ENCODE measurements around the gene SLC12A3. TPM values are rescaled to one million over a fixed set of nuclear protein-coding genes. Genes with fewer than 3 reads are reported as not detected.

Gene SLC12A3
- polyA plus RNA-seq, 3 donors, result 0.03 TPM; not detected in 2

- no CpG with 5 or more reads among the region's 3 CpGs for WGBS (ENCODE audit: insufficient coverage)
- H3K9me3 ChIP-seq (replicated peaks in 1 of 2; ENCODE audit: control insufficient read depth in 1 of 2, insufficient read depth in 1 of 2, low read length in 2 of 2), result no peaks in the 10 kb centered on the region
- Mint-ChIP-seq H3K4me3 (no peak overlapping the region), H3K27me3 (ENCODE audit: low read depth in 3 of 3) (no peaks in the 10 kb centered on the region), H3K36me3 (peaks cover 74 to 84% of the 10 kb centered on the region in 2 donors), H3K4me1 (no peaks in the 10 kb centered on the region), H3K27ac (no peak overlapping the region), H3K9me3 (no peaks in the 10 kb centered on the region)
- H3K9ac ChIP-seq (ENCODE audit: insufficient read depth, low read length, poor library complexity, severe bottlenecking), result no peak overlapping the region
- no peaks in the 10 kb centered on the region for H3K79me2 ChIP-seq (ENCODE audit: insufficient read depth, low read length)
- no peak overlapping the region for H2AFZ ChIP-seq (ENCODE audit: insufficient read depth, low read depth, low read length, poor library complexity, severe bottlenecking)
- H3K4me1 ChIP-seq (ENCODE audit: control insufficient read depth in 1 of 2, insufficient read depth in 2 of 2, low read length in 2 of 2), result no peaks in the 10 kb centered on the region
- no peak overlapping the region for H3K4me3 ChIP-seq (replicated peaks in 1 of 3; ENCODE audit: low read depth in 2 of 3, low read length in 3 of 3)
- no peak for DNase-seq
- H3K27me3 ChIP-seq (ENCODE audit: control insufficient read depth in 2 of 2, insufficient read depth in 2 of 2, low read length in 2 of 2), result no peaks in the 10 kb centered on the region
- H3K27ac ChIP-seq (ENCODE audit: low read depth in 1 of 2, low read length in 2 of 2), result no peak overlapping the region
- no peaks in the 10 kb centered on the region for H4K20me1 ChIP-seq (ENCODE audit: insufficient read depth, low read length)
- intact Hi-C loops (cut with micrococcal nuclease), result no loop called here
- H3K36me3 ChIP-seq (replicated peaks in 1 of 2; ENCODE audit: control insufficient read depth in 1 of 2, insufficient read depth in 2 of 2, low read length in 2 of 2), result peaks cover 68 to 95% of the 10 kb centered on the region in 2 donors
- no peak for TF ChIP-seq CTCF (IDR thresholded peaks at IDR 0.05)
- H3K4me2 ChIP-seq (replicated peaks; ENCODE audit: extremely low read depth, low read length, poor library complexity, severe bottlenecking), result no peak overlapping the region
Measured at GRCh38 chr16:56824804-56825203, 40.2 kb upstream of the SLC12A3 start.

DNA sequence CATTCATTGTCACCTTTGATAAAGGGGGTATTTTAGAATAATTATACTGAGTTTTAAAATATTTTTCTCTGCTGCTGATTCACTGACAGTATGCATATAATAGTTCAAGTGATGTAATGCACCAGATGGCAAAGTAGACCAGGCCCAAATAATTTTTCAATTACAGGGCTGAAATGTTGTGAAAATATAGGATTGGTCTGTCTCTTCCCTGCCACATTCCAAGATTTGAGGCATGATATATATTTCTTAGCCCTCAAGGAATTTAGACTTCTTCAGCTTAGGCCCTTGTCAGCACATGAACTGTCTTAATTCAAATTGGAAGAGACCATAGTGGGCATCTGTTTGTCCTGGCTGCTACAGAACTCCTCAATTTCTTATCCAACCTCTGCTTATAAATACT is 39.2 kb upstream of the SLC12A3 start:
- peaks cover 69 to 95% of the 10 kb centered on the region in 2 donors for H3K36me3 ChIP-seq (replicated peaks in 1 of 2; ENCODE audit: control insufficient read depth in 1 of 2, insufficient read depth in 2 of 2, low read length in 2 of 2)
- H3K79me2 ChIP-seq (ENCODE audit: insufficient read depth, low read length), result no peaks in the 10 kb centered on the region
- H4K20me1 ChIP-seq (ENCODE audit: insufficient read depth, low read length), result no peaks in the 10 kb centered on the region
- Mint-ChIP-seq H3K27me3 (ENCODE audit: low read depth in 3 of 3) (no peaks in the 10 kb centered on the region), H3K4me3 (no peak overlapping the region), H3K9me3 (no peaks in the 10 kb centered on the region), H3K27ac (no peak overlapping the region), H3K36me3 (peaks cover 73 to 85% of the 10 kb centered on the region in 2 donors), H3K4me1 (no peaks in the 10 kb centered on the region)
- H3K9ac ChIP-seq (ENCODE audit: insufficient read depth, low read length, poor library complexity, severe bottlenecking), result no peak overlapping the region
- intact Hi-C loops (cut with micrococcal nuclease), result no loop called here
- H3K4me3 ChIP-seq (replicated peaks in 1 of 3; ENCODE audit: low read depth in 2 of 3, low read length in 3 of 3), result no peak overlapping the region
- no peaks in the 10 kb centered on the region for H3K9me3 ChIP-seq (replicated peaks in 1 of 2; ENCODE audit: control insufficient read depth in 1 of 2, insufficient read depth in 1 of 2, low read length in 2 of 2)
- H3K27ac ChIP-seq (ENCODE audit: low read depth in 1 of 2, low read length in 2 of 2), result no peak overlapping the region
- no peak overlapping the region for H3K4me2 ChIP-seq (replicated peaks; ENCODE audit: extremely low read depth, low read length, poor library complexity, severe bottlenecking)
- no peak for DNase-seq
- no peaks in the 10 kb centered on the region for H3K27me3 ChIP-seq (ENCODE audit: control insufficient read depth in 2 of 2, insufficient read depth in 2 of 2, low read length in 2 of 2)
- no peak for TF ChIP-seq CTCF (IDR thresholded peaks at IDR 0.05)
- H3K4me1 ChIP-seq (ENCODE audit: control insufficient read depth in 1 of 2, insufficient read depth in 2 of 2, low read length in 2 of 2), result no peaks in the 10 kb centered on the region
- no peak overlapping the region for H2AFZ ChIP-seq (ENCODE audit: insufficient read depth, low read depth, low read length, poor library complexity, severe bottlenecking)

All from CD14-positive monocyte (primary cell).